Neural cell (in vitro differentiated cells): ENCODE measurements around the gene QPRT. TPM values are rescaled to one million over a fixed set of nuclear protein-coding genes. Genes with fewer than 3 reads are reported as not detected.
"Not testable (repeated sequence)": the region's sequence is repeated elsewhere in the genome, so short reads cannot be mapped to it uniquely, and the experiment has no call there.

ENCODE experiments used
- H2AFZ ChIP-seq: fragments of 200-600, 300-800 bp; sonication (generic), shearing (Covaris generic); 2 replicates; pipeline ENCODE4 v1.6.0; 2014; ENCODE audit warnings: low read depth, mild to moderate bottlenecking, antibody characterized with exemption, low read length, moderate library complexity
- H3F3A ChIP-seq: fragments of 200-600 bp; shearing (Covaris generic); 2 replicates; pipeline ENCODE4 v1.6.1; 2016; ENCODE audit warnings: mild to moderate bottlenecking, moderate library complexity, mixed read lengths, antibody characterized with exemption, low read length; ENCODE audit not compliant: insufficient read depth, poor library complexity, severe bottlenecking
- H3K27ac ChIP-seq: fragments of 200-600, 300-800 bp; sonication (generic), shearing (Covaris generic); 2 replicates; pipeline ENCODE4 v1.5.1; 2014; ENCODE audit warnings: mild to moderate bottlenecking, low read length, moderate library complexity
- H3K27me3 ChIP-seq: fragments of 300-800, 200-600 bp; sonication (generic), shearing (Covaris generic); 2 replicates; pipeline ENCODE4 v1.6.0; 2014; ENCODE audit warnings: mild to moderate bottlenecking, low read depth, low read length, moderate library complexity; ENCODE audit not compliant: insufficient read depth
- H3K36me3 ChIP-seq: fragments of 300-800, 200-600 bp; sonication (generic), shearing (Covaris generic); 2 replicates; pipeline ENCODE4 v1.5.1; 2014; ENCODE audit warnings: mild to moderate bottlenecking, antibody characterized with exemption, low read length, moderate library complexity; ENCODE audit not compliant: insufficient read depth
- H3K4me2 ChIP-seq: fragments of 300-800, 200-600 bp; sonication (generic), shearing (Covaris generic); 2 replicates; pipeline ENCODE4 v1.6.0; 2014; ENCODE audit warnings: mild to moderate bottlenecking, low read length
- H3K4me3 ChIP-seq: fragments of 300-800, 200-600 bp; sonication (generic), shearing (Covaris generic); 2 replicates; pipeline ENCODE4 v1.5.1; 2014; ENCODE audit warnings: mild to moderate bottlenecking, low read length, moderate library complexity
- H3K79me2 ChIP-seq: fragments of 200-600 bp; shearing (Covaris generic); replicated peaks from 2 replicates; pipeline ENCODE4 v1.6.0; 2014; ENCODE audit warnings: mild to moderate bottlenecking, low read length, moderate library complexity; ENCODE audit not compliant: insufficient read depth
- H3K9ac ChIP-seq: fragments of 300-800, 200-600 bp; sonication (generic), shearing (Covaris generic); 2 replicates; pipeline ENCODE4 v1.6.1; 2016; ENCODE audit warnings: mild to moderate bottlenecking, low read length, mixed read lengths
- H3K9me2 ChIP-seq: fragments of 200-600 bp; shearing (Covaris generic); 2 replicates; pipeline ENCODE4 v1.6.1; 2016; ENCODE audit warnings: mild to moderate bottlenecking, low read length, mixed read lengths; ENCODE audit not compliant: insufficient read depth
- H3K9me3 ChIP-seq: fragments of 200-600, 300-800 bp; sonication (generic), shearing (Covaris generic); 2 replicates; pipeline ENCODE4 v1.6.1; 2016; ENCODE audit warnings: mild to moderate bottlenecking, mixed run types, low read length, moderate library complexity, mixed read lengths
- H4K20me1 ChIP-seq: fragments of 200-600 bp; shearing (Covaris generic); 2 replicates; pipeline ENCODE4 v1.6.1; 2016; ENCODE audit warnings: mild to moderate bottlenecking, mixed run types; ENCODE audit not compliant: insufficient read depth
- EP300 ChIP-seq: fragments of 450-650 bp; conservative IDR thresholded peaks from 2 replicates; pipeline ENCODE4 v1.6.1; 2014; ENCODE audit warnings: antibody characterized with exemption, mild to moderate bottlenecking, moderate library complexity; ENCODE audit not compliant: poor library complexity, severe bottlenecking
- EZH2 ChIP-seq: fragments of 200-600, 300-800 bp; shearing (Covaris generic), sonication (generic); IDR thresholded peaks from 2 replicates; pipeline ENCODE4 v1.6.1; 2014; ENCODE audit warnings: antibody characterized with exemption, low read length, borderline replicate concordance, mild to moderate bottlenecking; ENCODE audit not compliant: insufficient read depth, poor library complexity, severe bottlenecking
- MXI1 ChIP-seq: fragments of 450-650 bp; conservative IDR thresholded peaks from 2 replicates; pipeline ENCODE4 v1.6.1; 2014; ENCODE audit warnings: antibody characterized with exemption, mild to moderate bottlenecking; ENCODE audit not compliant: poor library complexity, severe bottlenecking
- POLR2AphosphoS5 ChIP-seq: IDR thresholded peaks from 2 replicates; pipeline ENCODE4 v1.6.1; 2012
- SMC3 ChIP-seq: fragments of 450-650 bp; conservative IDR thresholded peaks from 2 replicates; pipeline ENCODE4 v1.6.1; 2014; ENCODE audit warnings: antibody characterized with exemption, mild to moderate bottlenecking, moderate library complexity; ENCODE audit not compliant: poor library complexity
- TAF1 ChIP-seq: IDR thresholded peaks from 2 replicates; pipeline ENCODE4 v1.6.1; 2012; ENCODE audit warnings: low read depth
- polyA plus RNA-seq: library from polyadenylated mRNA; depleted of rRNA; stranded (reverse); fragments of >200 nt; gene quantifications from 2 replicates; pipeline ENCODE4 v1.2.3, GENCODE V29; 2014
- TF ChIP-seq, protein P1 (sequence below): fragments of 450-650 bp; IDR thresholded peaks from 2 replicates; pipeline ENCODE4 v1.5.1; 2014; ENCODE audit warnings: antibody characterized with exemption, mild to moderate bottlenecking, moderate library complexity; ENCODE audit not compliant: poor library complexity, severe bottlenecking

Gene QPRT
- polyA plus RNA-seq, 1 donor from 2014 or later, result 2.7 TPM

DNA sequence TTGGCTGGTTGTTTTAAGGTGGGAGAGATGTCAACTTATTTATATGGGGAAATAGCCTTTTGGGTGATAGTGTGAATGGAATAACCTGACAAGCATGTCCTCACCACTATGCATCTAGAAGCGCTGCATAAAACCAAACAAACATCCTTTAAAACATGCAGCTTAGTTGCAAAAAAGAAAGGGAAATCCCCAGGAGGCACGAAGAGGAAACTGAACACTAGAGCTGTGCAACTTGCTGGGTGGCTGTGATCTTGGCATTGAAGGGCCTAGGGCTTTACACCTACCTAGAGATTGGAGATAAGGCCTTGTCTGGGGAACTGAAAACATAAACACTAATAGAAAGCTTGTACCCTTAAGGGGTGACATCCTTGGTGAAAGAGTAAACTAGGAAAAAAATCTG, 59.5 kb downstream of the QPRT start:
- no peak overlapping the region for H3K4me3 ChIP-seq
- no peak overlapping the region for H3K27ac ChIP-seq
- H3K4me2 ChIP-seq, result no peak overlapping the region
- H3K9me2 ChIP-seq, result no peaks in the 10 kb centered on the region
- no peaks in the 10 kb centered on the region for H3F3A ChIP-seq
- H3K36me3 ChIP-seq, result no peaks in the 10 kb centered on the region
- H3K79me2 ChIP-seq, result no peaks in the 10 kb centered on the region
- no peak overlapping the region for H2AFZ ChIP-seq
- H3K9me3 ChIP-seq, result no peaks in the 10 kb centered on the region
- H4K20me1 ChIP-seq, result no peaks in the 10 kb centered on the region
- H3K27me3 ChIP-seq, result no peaks in the 10 kb centered on the region
- TF ChIP-seq POLR2AphosphoS5 (no peak), MXI1 (no peak)
- H3K9ac ChIP-seq, result no peak overlapping the region

GRCh38 chr16:29739927-29740629, 61.1 kb downstream of the QPRT start:
- not testable (repeated sequence) for H3K9me2 ChIP-seq, H3K36me3 ChIP-seq

DNA sequence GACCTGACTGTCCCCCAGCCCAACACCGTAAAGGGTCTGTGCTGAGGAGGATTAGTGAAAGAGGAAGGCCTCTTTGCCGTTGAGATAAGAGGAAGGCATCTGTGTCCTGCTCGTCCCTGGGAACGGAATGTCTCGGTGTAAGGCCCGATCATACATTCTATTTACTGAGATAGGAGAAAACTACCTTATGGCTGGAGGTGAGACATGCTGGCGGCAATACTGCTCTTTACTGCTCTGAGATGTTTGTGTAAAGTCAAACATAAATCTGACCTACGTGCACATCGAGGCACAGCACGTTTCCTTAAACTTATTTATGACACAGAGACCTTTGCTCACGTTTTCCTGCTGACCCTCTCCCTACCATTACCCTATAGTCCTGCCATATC, 61.6 kb downstream of the QPRT start:
- H4K20me1 ChIP-seq, H3K9me2 ChIP-seq, H3K9ac ChIP-seq, H3K4me3 ChIP-seq, H3K9me3 ChIP-seq, H3K27me3 ChIP-seq, H3K79me2 ChIP-seq, H2AFZ ChIP-seq, H3K4me2 ChIP-seq, H3F3A ChIP-seq, H3K36me3 ChIP-seq, H3K27ac ChIP-seq: not testable (repeated sequence)

More at GRCh38 chr16:29739927-29740629, 61.1 kb downstream of the QPRT start:
- not testable (repeated sequence) for H3K27me3 ChIP-seq, H3K9me3 ChIP-seq, H4K20me1 ChIP-seq, H3F3A ChIP-seq, H3K9ac ChIP-seq, H3K4me3 ChIP-seq, H3K4me2 ChIP-seq, H3K79me2 ChIP-seq, H2AFZ ChIP-seq, H3K27ac ChIP-seq

DNA sequence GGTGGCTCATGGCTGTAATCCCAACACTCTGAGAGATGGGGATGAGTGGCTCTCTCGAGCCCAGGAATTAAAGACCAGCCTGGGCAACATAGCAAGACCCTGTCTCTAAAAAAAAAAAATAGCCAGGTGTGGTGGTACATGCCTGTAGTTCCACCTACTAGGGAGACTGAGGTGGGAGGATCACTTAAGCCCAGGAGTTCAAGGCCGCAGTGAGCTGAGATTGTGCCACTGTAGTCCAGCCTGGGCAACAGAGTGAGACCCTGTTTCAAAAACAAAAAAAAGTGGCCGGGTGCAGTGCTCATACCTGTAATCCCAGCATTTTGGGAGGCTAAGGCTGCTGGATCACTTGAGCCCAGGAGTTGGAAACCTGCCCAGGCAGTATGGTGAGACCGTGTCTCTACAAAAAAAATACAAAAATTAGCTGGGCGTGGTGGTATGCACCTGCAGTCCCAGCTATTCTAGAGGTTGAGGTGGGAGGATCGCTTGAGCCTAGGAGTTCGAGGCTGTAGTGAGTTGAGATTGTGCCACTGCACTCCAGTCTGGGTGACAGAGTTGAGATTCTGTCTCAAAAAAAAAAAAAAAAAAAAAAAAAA, 63.8 kb downstream of the QPRT start:
- Histone ChIP-seq H3F3A (no peaks in the 10 kb centered on the region), H3K27ac (no peak overlapping the region), H3K79me2 (no peaks in the 10 kb centered on the region), H3K9me2 (no peaks in the 10 kb centered on the region), H3K4me3 (no peak overlapping the region), H4K20me1 (no peaks in the 10 kb centered on the region), H3K36me3 (no peaks in the 10 kb centered on the region), H3K4me2 (no peak overlapping the region), H3K9ac (no peak overlapping the region), H3K9me3 (no peaks in the 10 kb centered on the region), H2AFZ (no peak overlapping the region), H3K27me3 (no peaks in the 10 kb centered on the region)
- no peak for TF ChIP-seq SMC3
- no peak for TF ChIP-seq EP300
- TF ChIP-seq EZH2, result no peak
- no peak for TF ChIP-seq TAF1
- TF ChIP-seq, protein P1, sequence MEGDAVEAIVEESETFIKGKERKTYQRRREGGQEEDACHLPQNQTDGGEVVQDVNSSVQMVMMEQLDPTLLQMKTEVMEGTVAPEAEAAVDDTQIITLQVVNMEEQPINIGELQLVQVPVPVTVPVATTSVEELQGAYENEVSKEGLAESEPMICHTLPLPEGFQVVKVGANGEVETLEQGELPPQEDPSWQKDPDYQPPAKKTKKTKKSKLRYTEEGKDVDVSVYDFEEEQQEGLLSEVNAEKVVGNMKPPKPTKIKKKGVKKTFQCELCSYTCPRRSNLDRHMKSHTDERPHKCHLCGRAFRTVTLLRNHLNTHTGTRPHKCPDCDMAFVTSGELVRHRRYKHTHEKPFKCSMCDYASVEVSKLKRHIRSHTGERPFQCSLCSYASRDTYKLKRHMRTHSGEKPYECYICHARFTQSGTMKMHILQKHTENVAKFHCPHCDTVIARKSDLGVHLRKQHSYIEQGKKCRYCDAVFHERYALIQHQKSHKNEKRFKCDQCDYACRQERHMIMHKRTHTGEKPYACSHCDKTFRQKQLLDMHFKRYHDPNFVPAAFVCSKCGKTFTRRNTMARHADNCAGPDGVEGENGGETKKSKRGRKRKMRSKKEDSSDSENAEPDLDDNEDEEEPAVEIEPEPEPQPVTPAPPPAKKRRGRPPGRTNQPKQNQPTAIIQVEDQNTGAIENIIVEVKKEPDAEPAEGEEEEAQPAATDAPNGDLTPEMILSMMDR, result no peak
